Thyroid gland (tissue), 4 donors: Measurements from ENCODE around the gene REC8.

Experiments
- CTCF ChIP-seq, 6 experiments: fragments of 200-600 bp in 3 of 6; fragments of 450-650 bp in 3 of 6; sonication (generic) in 3 of 6; IDR thresholded peaks; one replicate each; pipeline ENCODE4 v1.5.1; 2016 to 2019; ENCODE audit warnings: antibody characterized with exemption in 6 of 6, mild to moderate bottlenecking in 2 of 6, inconsistent platforms in 1 of 6, moderate library complexity in 1 of 6
- POLR2A ChIP-seq, 2 donors: fragments of 450-650 bp; IDR thresholded peaks; one replicate each; pipeline ENCODE4 v1.6.1; 2017; ENCODE audit warnings: antibody characterized with exemption in 2 of 2, mild to moderate bottlenecking in 2 of 2, moderate library complexity in 1 of 2

GRCh38 chr14:24187539-24187915 lies 15.6 kb downstream of the REC8 start:
- no peak for TF ChIP-seq CTCF (IDR thresholded peaks at IDR 0.05)
- no peak for TF ChIP-seq POLR2A (IDR thresholded peaks at IDR 0.05)
